Measurements from ENCODE around the gene RGS10.
"Not testable (repeated sequence)": the region's sequence is repeated elsewhere in the genome, so short reads cannot be mapped to it uniquely, and the experiment has no call there.

The RGS10 gene

GRCh38 chr10:119575991-119576390 lies 33.5 kb upstream of the RGS10 start:
- DNase-seq, result no peak
- Histone ChIP-seq H3K27me3 (ENCODE audit: insufficient read depth, low read length, poor library complexity) (no peaks in the 10 kb centered on the region), H3K79me2 (ENCODE audit: insufficient read depth, low read length) (peaks cover 4% of the 10 kb centered on the region; the same call in 1 of the 2 replicates), H4K20me1 (ENCODE audit: insufficient read depth, low read length) (peaks cover 7% of the 10 kb centered on the region), H3K27ac (ENCODE audit: low read length) (no peak overlapping the region), H3K4me2 (ENCODE audit: insufficient read depth, low read length) (no peak overlapping the region), H3K4me1 (ENCODE audit: insufficient read depth, low read length) (no peaks in the 10 kb centered on the region), H3K4me3 (ENCODE audit: low read depth in 1 of 2, low read length in 2 of 2) (no peak overlapping the region), H3K9ac (ENCODE audit: low read depth, low read length) (no peak overlapping the region), H3K36me3 (ENCODE audit: insufficient read depth, low read length) (peaks cover 82% of the 10 kb centered on the region), H2AFZ (ENCODE audit: low read depth, low read length) (no peak overlapping the region), H3K9me3 (ENCODE audit: insufficient read depth, low read length, severe bottlenecking) (no peaks in the 10 kb centered on the region)
- no peak for ATAC-seq (ENCODE audit: insufficient read depth, low read depth)
- no peak for TF ChIP-seq EZH2 (IDR thresholded peaks at IDR 0.05; ENCODE audit: borderline replicate concordance, low read depth, low read length, severe bottlenecking)
- TF ChIP-seq CTCF (IDR thresholded peaks at IDR 0.05; ENCODE audit: borderline replicate concordance, extremely low read depth, low read length, poor library complexity, severe bottlenecking), result no peak

GRCh38 chr10:119575506-119575905 lies 33.0 kb upstream of the RGS10 start:
- no peak overlapping the region for H3K27ac ChIP-seq (ENCODE audit: low read length)
- no peak for TF ChIP-seq EZH2 (IDR thresholded peaks at IDR 0.05; ENCODE audit: borderline replicate concordance, low read depth, low read length, severe bottlenecking)
- no peak for TF ChIP-seq CTCF (IDR thresholded peaks at IDR 0.05; ENCODE audit: borderline replicate concordance, extremely low read depth, low read length, poor library complexity, severe bottlenecking)
- H3K4me1 ChIP-seq (ENCODE audit: insufficient read depth, low read length), result no peaks in the 10 kb centered on the region
- peaks cover 7% of the 10 kb centered on the region for H4K20me1 ChIP-seq (ENCODE audit: insufficient read depth, low read length)
- peak; percentile 64; the same call in 2 of the 3 replicates for ATAC-seq (ENCODE audit: insufficient read depth, low read depth)
- H3K9ac ChIP-seq (ENCODE audit: low read depth, low read length), result no peak overlapping the region
- H3K4me3 ChIP-seq (ENCODE audit: low read depth in 1 of 2, low read length in 2 of 2), result no peak overlapping the region
- peak; percentile 24 for DNase-seq
- no peak overlapping the region for H3K4me2 ChIP-seq (ENCODE audit: insufficient read depth, low read length)
- H3K27me3 ChIP-seq (ENCODE audit: insufficient read depth, low read length, poor library complexity), result no peaks in the 10 kb centered on the region
- H3K9me3 ChIP-seq (ENCODE audit: insufficient read depth, low read length, severe bottlenecking), result no peaks in the 10 kb centered on the region
- peaks cover 4% of the 10 kb centered on the region; the same call in 1 of the 2 replicates for H3K79me2 ChIP-seq (ENCODE audit: insufficient read depth, low read length)
- H3K36me3 ChIP-seq (ENCODE audit: insufficient read depth, low read length), result peaks cover 78% of the 10 kb centered on the region
- H2AFZ ChIP-seq (ENCODE audit: low read depth, low read length), result no peak overlapping the region

DNA sequence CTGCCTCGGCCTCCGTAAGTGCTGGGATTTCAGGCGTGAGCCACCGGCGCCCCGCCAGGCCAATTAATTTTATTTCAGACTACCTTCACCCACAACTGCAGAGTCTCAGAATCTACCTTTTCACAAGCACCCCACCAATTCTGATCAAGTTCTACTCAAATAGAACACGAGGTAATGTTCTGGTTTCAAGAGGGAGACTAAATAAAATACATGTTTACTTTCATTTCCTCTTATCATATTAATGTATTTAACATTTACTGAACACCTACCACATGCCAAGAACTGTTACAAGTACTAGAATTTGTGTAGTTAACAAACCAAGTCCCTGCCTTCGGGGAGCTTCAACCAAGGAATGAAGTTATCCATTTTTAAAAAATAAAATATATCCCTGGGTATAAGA lies 25.5 kb upstream of the RGS10 start:
- Histone ChIP-seq H3K27ac (ENCODE audit: low read length) (no peak overlapping the region), H3K27me3 (ENCODE audit: insufficient read depth, low read length, poor library complexity) (no peaks in the 10 kb centered on the region), H3K4me3 (ENCODE audit: low read depth in 1 of 2, low read length in 2 of 2) (no peak overlapping the region), H3K9me3 (ENCODE audit: insufficient read depth, low read length, severe bottlenecking) (no peaks in the 10 kb centered on the region), H3K79me2 (ENCODE audit: insufficient read depth, low read length) (no peaks in the 10 kb centered on the region), H3K4me1 (ENCODE audit: insufficient read depth, low read length) (no peaks in the 10 kb centered on the region), H2AFZ (ENCODE audit: low read depth, low read length) (no peak overlapping the region), H3K9ac (ENCODE audit: low read depth, low read length) (no peak overlapping the region), H3K36me3 (ENCODE audit: insufficient read depth, low read length) (peaks cover 7% of the 10 kb centered on the region; the same call in 1 of the 2 replicates), H4K20me1 (ENCODE audit: insufficient read depth, low read length) (no peaks in the 10 kb centered on the region), H3K4me2 (ENCODE audit: insufficient read depth, low read length) (no peak overlapping the region)
- DNase-seq (no peak), ATAC-seq (ENCODE audit: insufficient read depth, low read depth) (no peak)
- no peak for TF ChIP-seq CTCF (IDR thresholded peaks at IDR 0.05; ENCODE audit: borderline replicate concordance, extremely low read depth, low read length, poor library complexity, severe bottlenecking)
- no peak for TF ChIP-seq EZH2 (IDR thresholded peaks at IDR 0.05; ENCODE audit: borderline replicate concordance, low read depth, low read length, severe bottlenecking)

DNA sequence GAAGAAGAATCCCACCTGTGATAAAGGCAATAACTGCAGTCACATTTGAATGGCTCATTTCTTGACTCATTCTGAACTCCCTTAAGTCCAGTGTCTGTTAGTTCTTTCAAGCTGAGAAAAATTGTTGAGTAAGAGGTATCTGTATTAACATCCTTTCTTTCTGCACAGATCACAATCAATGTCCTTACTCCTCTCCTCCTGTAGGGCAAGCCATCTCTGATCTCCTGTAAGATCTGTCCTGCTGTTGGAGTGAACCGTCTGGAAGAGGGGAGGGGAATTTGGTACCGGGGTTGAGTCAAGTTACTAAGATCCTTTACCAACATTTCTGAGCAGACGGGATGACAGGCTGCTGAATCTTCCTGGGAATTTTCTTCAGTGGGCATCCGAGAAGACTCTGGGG lies 19.6 kb upstream of the RGS10 start:
- no peaks in the 10 kb centered on the region for H3K4me1 ChIP-seq (ENCODE audit: insufficient read depth, low read length)
- TF ChIP-seq CTCF (IDR thresholded peaks at IDR 0.05; ENCODE audit: borderline replicate concordance, extremely low read depth, low read length, poor library complexity, severe bottlenecking), result no peak
- no peak for TF ChIP-seq EZH2 (IDR thresholded peaks at IDR 0.05; ENCODE audit: borderline replicate concordance, low read depth, low read length, severe bottlenecking)
- no peaks in the 10 kb centered on the region for H3K36me3 ChIP-seq (ENCODE audit: insufficient read depth, low read length)
- H4K20me1 ChIP-seq (ENCODE audit: insufficient read depth, low read length), result no peaks in the 10 kb centered on the region
- H3K9ac ChIP-seq (ENCODE audit: low read depth, low read length), result no peak overlapping the region
- DNase-seq (no peak), ATAC-seq (ENCODE audit: insufficient read depth, low read depth) (no peak)
- H2AFZ ChIP-seq (ENCODE audit: low read depth, low read length), result no peak overlapping the region
- no peaks in the 10 kb centered on the region for H3K79me2 ChIP-seq (ENCODE audit: insufficient read depth, low read length)
- H3K9me3 ChIP-seq (ENCODE audit: insufficient read depth, low read length, severe bottlenecking), result no peaks in the 10 kb centered on the region
- no peaks in the 10 kb centered on the region for H3K27me3 ChIP-seq (ENCODE audit: insufficient read depth, low read length, poor library complexity)
- H3K4me2 ChIP-seq (ENCODE audit: insufficient read depth, low read length), result no peak overlapping the region
- H3K27ac ChIP-seq (ENCODE audit: low read length), result no peak overlapping the region
- no peak overlapping the region for H3K4me3 ChIP-seq (ENCODE audit: low read depth in 1 of 2, low read length in 2 of 2)

GRCh38 chr10:119559511-119559910 lies 17.0 kb upstream of the RGS10 start:
- ATAC-seq (ENCODE audit: insufficient read depth, low read depth); H3K9ac ChIP-seq (ENCODE audit: low read depth, low read length); H3K27me3 ChIP-seq (ENCODE audit: insufficient read depth, low read length, poor library complexity); H2AFZ ChIP-seq (ENCODE audit: low read depth, low read length); H3K27ac ChIP-seq (ENCODE audit: low read length); H3K4me1 ChIP-seq (ENCODE audit: insufficient read depth, low read length); H3K36me3 ChIP-seq (ENCODE audit: insufficient read depth, low read length); H4K20me1 ChIP-seq (ENCODE audit: insufficient read depth, low read length); DNase-seq; H3K9me3 ChIP-seq (ENCODE audit: insufficient read depth, low read length, severe bottlenecking); H3K4me3 ChIP-seq (ENCODE audit: low read depth in 1 of 2, low read length in 2 of 2); H3K4me2 ChIP-seq (ENCODE audit: insufficient read depth, low read length); H3K79me2 ChIP-seq (ENCODE audit: insufficient read depth, low read length): not testable (repeated sequence)

Measured in DND-41 (cell line).